Measurements from ENCODE around the gene EXOC6. TPM values are rescaled to one million over a fixed set of nuclear protein-coding genes. Genes with fewer than 3 reads are reported as not detected.

Gene EXOC6
- total RNA-seq, 1 experiment from 2014 or later, result 12.9 TPM

DNA sequence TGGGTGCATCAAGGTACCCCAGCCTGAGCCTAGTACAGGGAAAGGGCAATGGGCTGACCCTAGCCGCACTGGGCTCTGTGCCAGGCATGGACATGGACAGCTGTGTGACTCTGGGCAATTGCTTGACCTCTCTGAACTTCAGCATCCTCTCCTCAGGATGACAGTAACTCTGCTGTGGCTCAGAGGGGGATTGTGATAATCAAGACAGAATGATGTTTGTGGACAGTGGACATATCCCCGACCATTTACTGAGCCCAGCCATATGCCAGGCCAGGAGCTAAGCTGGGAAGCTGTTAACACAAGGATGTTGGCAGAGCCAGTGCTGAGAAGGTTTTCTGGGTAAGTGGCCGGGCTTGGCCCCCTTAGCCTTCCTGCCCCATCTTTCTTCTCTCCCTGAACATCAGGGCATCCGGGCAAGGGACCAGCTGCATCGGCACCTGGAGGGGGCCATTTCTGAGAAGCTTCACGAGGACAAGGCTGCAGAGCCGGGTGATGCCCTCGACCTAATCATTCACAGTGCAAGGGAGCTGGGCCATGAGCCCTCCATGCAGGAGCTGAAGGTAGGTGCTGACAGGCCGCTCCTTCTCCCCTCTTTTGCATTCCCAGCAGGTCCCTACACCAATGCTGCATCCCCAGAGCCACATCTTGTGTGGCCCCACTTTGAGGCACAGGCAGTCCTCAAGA lies 215.8 kb downstream of the EXOC6 start:
- no peak for TF ChIP-seq JUND (IDR thresholded peaks at IDR 0.05)
- no peak for TF ChIP-seq EZH2 (IDR thresholded peaks at IDR 0.05)
- no peak for TF ChIP-seq SIN3A (IDR thresholded peaks at IDR 0.05; ENCODE audit: low read depth)
- no peak for TF ChIP-seq CEBPB (IDR thresholded peaks at IDR 0.05; ENCODE audit: low read depth)
- no peak for TF ChIP-seq FOSL1 (IDR thresholded peaks at IDR 0.05; ENCODE audit: low read depth)
- no peak for TF ChIP-seq EGR1 (IDR thresholded peaks at IDR 0.05; ENCODE audit: low read depth)
- TF ChIP-seq POLR2AphosphoS5 (IDR thresholded peaks at IDR 0.05; ENCODE audit: low read depth, low read length), result no peak
- TF ChIP-seq YY1 (IDR thresholded peaks at IDR 0.05; ENCODE audit: extremely low read depth, insufficient replicate concordance, low read depth, low read length), result no peak
- TF ChIP-seq ATF3 (IDR thresholded peaks at IDR 0.05), result no peak
- no peak for TF ChIP-seq SRF (IDR thresholded peaks at IDR 0.05; ENCODE audit: low read depth)
- TF ChIP-seq, protein P1, sequence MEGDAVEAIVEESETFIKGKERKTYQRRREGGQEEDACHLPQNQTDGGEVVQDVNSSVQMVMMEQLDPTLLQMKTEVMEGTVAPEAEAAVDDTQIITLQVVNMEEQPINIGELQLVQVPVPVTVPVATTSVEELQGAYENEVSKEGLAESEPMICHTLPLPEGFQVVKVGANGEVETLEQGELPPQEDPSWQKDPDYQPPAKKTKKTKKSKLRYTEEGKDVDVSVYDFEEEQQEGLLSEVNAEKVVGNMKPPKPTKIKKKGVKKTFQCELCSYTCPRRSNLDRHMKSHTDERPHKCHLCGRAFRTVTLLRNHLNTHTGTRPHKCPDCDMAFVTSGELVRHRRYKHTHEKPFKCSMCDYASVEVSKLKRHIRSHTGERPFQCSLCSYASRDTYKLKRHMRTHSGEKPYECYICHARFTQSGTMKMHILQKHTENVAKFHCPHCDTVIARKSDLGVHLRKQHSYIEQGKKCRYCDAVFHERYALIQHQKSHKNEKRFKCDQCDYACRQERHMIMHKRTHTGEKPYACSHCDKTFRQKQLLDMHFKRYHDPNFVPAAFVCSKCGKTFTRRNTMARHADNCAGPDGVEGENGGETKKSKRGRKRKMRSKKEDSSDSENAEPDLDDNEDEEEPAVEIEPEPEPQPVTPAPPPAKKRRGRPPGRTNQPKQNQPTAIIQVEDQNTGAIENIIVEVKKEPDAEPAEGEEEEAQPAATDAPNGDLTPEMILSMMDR (IDR thresholded peaks at IDR 0.05 in 2 of 3, conservative IDR thresholded peaks at IDR 0.05 in 1 of 3; ENCODE audit: borderline replicate concordance in 1 of 3, insufficient read depth in 1 of 3, low read depth in 2 of 3, low read length in 2 of 3), result no peak
- TF ChIP-seq, protein P2, sequence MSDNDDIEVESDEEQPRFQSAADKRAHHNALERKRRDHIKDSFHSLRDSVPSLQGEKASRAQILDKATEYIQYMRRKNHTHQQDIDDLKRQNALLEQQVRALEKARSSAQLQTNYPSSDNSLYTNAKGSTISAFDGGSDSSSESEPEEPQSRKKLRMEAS (IDR thresholded peaks at IDR 0.05), result no peak
- no peak for TF ChIP-seq SP1 (IDR thresholded peaks at IDR 0.05; ENCODE audit: low read depth)
- TF ChIP-seq REST (IDR thresholded peaks at IDR 0.05; ENCODE audit: low read depth), result no peak
- TF ChIP-seq ELF1 (IDR thresholded peaks at IDR 0.05; ENCODE audit: borderline replicate concordance, low read depth), result no peak
- no peak overlapping the region for H3K4me2 ChIP-seq (ENCODE audit: low read length)
- no peaks in the 10 kb centered on the region for H3K79me2 ChIP-seq (ENCODE audit: insufficient read depth, low read length)
- BruUV-seq (replicated peaks), result no TSS peak
- ChIA-PET CTCF (no interaction called here), POLR2A (no interaction called here), RAD21 (ENCODE audit: low non-redundant PET in 1 of 2, low total read pairs in 2 of 2, uncharacterized antibody in 2 of 2, unreplicated experiment in 2 of 2) (no interaction called here)
- H4K20me1 ChIP-seq (ENCODE audit: insufficient read depth), result no peaks in the 10 kb centered on the region
- no peaks in the 10 kb centered on the region for H3K36me3 ChIP-seq (ENCODE audit: control insufficient read depth in 1 of 2, insufficient read depth in 2 of 2, low read length in 2 of 2)
- no peak overlapping the region for H3K27ac ChIP-seq (ENCODE audit: low read depth, low read length)
- H3K4me1 ChIP-seq (ENCODE audit: control insufficient read depth in 1 of 2, insufficient read depth in 2 of 2, low read length in 2 of 2), result no peaks in the 10 kb centered on the region
- H2AFZ ChIP-seq (ENCODE audit: low read depth, low read length, poor library complexity, severe bottlenecking), result no peak overlapping the region
- no peak overlapping the region for H3K4me3 ChIP-seq (replicated peaks in 1 of 2; ENCODE audit: low read depth in 1 of 2, low read length in 2 of 2)
- intact Hi-C loops (cut with micrococcal nuclease), result no loop called here
- no peaks in the 10 kb centered on the region for H3K9me3 ChIP-seq (ENCODE audit: control insufficient read depth in 1 of 2, insufficient read depth in 1 of 2, low read depth in 1 of 2, low read length in 2 of 2)
- ATAC-seq, result no peak
- DNase-seq (ENCODE audit: low read depth, low spot score), result no peak
- no peak overlapping the region for H3K9ac ChIP-seq (ENCODE audit: low read length)
- H3K9me2 ChIP-seq (ENCODE audit: insufficient read depth), result no peaks in the 10 kb centered on the region
- H3K27me3 ChIP-seq (ENCODE audit: insufficient read depth, low read length), result no peaks in the 10 kb centered on the region
